GM19035 (cell line): ENCODE results near the gene USE1.
A peak's percentile ranks its signal among the peaks of the same experiment; 100 is the strongest.

Experiments used
- ATAC-seq: cut with Tn5 transposase; IDR thresholded peaks from one replicate; pipeline ENCODE4 v1.9.1; 2021; ENCODE audit not compliant: unreplicated experiment

Gene USE1

GRCh38 chr19:17256130-17256529 is 41.0 kb downstream of the USE1 start:
- no peak for ATAC-seq

- no peak for ATAC-seq
These were observed 44.1 kb downstream of the USE1 start for GRCh38 chr19:17259118-17259780.

GRCh38 chr19:17259934-17260333 is 44.8 kb downstream of the USE1 start:
- ATAC-seq: no peak

DNA sequence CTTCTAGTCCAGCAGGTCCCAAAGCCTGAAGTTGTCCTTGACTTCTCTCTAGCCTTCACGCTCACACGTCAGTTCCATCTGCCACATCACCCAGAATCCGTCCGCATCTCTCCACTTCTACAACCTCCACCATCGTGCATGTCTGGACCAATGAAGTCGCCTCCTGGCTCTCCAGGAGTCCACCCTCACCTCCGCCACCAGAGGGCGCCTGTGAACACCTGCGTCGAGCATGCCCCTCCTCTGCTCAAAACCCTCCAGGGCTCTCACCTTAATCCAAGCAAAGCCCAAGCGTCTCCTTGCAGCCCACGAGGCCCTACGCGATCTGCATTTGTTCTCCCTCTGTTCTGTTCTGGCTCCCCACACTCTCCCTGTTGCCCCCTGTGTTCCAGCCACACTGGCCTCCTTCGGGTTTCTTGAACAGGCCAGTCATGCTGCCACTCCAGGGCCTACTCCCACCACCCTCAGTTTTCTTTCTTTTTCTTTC is 45.7 kb downstream of the USE1 start:
- peak; percentile 88 for ATAC-seq

DNA sequence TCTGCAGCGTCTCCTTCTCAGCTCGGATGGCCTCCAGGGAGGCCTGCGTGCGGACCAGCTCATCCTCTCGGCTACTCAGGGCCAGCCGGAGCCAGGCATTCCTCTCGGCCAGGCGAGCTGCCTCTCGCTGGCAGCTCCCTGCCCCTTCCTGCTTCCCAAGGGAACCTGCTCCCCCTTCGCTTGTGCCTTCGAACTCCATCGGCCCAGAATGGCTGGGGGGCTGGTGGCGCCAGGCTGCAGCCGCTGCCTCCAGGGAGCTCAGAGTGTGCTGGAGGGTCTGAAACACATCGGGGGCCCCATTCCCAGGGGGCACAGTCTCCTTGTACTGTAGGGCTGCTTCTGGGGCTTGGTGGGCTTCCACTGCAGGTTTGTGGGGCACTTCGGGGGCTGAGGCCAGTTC is 47.4 kb downstream of the USE1 start:
- ATAC-seq: no peak

DNA sequence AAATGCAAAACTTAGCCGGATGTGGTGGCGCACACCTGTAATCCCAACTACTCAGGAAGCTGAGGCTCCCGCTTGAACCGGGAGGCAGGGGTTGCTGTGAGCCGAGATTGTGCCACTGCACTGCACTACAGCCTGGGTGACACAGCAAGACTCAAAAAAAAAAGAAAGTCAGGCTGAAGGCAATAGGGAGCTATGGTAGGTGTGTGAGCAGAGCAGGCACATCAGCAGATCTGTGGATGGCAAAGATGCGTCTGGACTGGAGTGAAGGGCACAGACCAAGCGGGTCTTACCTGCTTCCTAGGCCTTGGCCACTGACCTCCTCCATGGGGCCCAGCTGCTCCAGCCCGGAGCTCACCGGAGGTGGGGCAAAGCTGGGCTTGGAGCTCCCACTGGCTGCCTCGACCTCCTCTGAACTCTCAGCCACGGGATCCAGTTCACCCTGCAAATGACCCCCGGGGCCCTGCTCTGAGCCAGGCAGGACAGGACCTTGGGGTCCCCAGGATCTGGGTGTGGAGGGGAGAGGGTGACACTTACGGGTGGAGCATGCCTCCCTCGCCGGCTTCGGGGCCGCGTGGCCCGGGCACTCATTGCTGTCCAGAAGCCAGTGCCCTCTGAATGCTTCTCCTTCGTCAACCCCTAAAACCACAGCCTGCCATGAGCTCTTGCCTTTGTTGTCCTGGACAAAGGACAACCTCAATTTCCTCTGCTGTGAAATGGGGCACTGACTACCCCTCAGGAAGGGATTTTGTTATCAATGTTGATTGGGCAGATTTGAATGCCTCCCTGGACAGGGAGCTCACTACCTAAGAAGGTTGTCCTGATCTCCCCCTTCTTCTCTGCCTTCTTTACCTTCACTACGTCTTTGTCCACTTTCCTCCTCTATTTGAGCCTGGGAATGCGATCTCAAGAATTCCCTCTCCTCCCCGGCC is 48.8 kb downstream of the USE1 start:
- ATAC-seq: no peak

DNA sequence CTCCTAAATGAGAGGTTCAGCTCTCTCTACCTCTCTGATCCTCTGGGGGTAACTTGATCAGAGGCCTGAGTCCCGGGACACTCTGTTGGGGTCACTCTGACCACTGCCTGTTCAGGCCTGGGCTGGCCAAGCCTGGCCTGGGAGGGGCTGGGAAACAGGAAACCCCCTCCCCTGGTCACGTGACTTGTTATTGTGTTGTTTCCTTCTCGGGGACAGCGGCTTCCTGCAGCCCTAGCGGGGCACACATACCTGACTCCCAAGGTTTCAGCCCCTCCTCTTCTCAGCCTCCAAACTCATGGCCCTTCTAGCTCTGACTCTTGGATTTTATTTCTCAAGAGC is 49.5 kb downstream of the USE1 start, which contains the start of gene USHBP1:
Gene USHBP1 (minus strand): TSS at position 105 of the 339 bp plus-strand sequence. CDS start 446 bp downstream, outside the sequence.
- ATAC-seq: no peak

GRCh38 chr19:17266026-17266425 is 50.9 kb downstream of the USE1 start:
- no peak for ATAC-seq

DNA sequence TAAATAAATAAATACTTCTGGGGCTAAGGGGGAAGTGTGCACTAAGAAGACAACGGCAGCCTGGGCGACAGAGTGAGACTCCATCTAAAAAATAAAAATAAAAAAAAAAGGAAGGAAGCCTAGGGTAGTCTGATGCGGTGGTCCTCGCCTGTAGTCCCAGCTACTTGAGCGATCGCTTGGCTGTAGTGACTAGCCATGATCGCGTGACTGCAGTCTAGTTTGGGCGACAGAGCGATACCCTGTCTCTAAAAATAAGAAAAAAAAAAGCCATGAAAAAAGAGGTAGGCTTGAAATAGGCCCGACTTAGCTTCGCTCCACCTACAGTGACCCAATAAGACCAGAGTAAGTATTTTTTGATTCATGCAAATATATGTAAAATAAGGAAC is 51.4 kb downstream of the USE1 start:
- no peak for ATAC-seq

GRCh38 chr19:17266975-17267788 is 52.0 kb downstream of the USE1 start, which contains the start of gene BABAM1:
Gene BABAM1 (plus strand): TSS chr19:17267443. CDS start chr19:17268807, 1,364 bp downstream.
- ATAC-seq: peak; percentile 91

DNA sequence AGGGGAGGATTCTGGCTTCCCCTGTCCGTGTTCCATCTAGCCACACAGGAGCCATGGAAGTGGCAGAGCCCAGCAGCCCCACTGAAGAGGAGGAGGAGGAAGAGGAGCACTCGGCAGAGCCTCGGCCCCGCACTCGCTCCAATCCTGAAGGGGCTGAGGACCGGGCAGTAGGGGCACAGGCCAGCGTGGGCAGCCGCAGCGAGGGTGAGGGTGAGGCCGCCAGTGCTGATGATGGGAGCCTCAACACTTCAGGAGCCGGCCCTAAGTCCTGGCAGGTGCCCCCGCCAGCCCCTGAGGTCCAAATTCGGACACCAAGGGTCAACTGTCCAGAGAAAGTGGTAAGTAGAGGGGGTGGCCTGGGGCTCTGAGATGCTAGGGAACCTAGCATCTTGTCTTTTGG is 53.6 kb downstream of the USE1 start:
- no peak for ATAC-seq
